Stimulated activated CD8-positive, alpha-beta memory T cell treated with anti-CD3 and anti-CD28 coated beads, Interleukin-7, amount 100 ng/mL, for 48 hours (primary cell): ENCODE measurements around the gene WIPF3.

Experiments used
- DNase-seq, 2 donors: peaks; one replicate each; pipeline ENCODE4 v3.0.0-alpha.2; 2020; ENCODE audit warnings: low read depth in 1 of 2; ENCODE audit errors: extremely low read depth in 1 of 2

The WIPF3 gene

DNA sequence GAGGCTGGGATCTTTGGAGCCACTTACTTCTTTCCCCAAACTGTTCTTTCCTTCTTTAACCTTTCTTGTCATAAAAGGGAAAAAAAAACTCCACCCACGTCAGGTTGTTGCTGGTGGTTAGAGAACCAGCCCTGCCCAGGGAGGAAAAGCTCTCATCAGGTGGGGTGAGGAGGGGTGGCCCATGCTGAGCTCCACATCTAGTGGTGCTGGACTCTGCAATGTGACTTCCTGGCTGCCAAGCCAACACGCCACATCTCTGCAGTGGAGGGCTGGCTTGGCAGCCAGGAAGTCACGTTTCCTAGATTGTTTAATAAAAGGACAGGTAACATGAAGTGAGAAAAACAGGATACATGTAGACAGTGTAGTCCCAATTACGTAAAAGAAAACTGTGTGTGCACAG lies 37.4 kb downstream of the WIPF3 start:
- DNase-seq: no peak

DNA sequence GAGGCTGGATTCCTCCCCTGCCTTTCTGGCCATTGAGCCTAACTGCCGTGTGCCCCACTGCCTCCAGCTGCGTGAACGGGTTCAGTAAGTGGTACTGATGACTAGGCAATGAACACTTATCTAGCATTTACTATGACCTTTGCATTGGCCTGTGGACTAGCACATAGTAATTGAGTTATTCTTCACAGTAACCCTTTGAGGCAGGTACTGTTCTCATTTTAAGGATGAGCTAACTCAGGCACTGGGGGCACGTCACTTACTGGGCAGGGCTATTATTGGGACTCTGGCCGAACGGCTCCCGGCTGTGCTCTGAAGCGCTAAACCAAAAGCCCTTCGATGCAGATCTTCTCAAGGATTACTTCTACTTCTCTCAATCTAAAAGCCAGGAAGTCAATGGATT lies 38.3 kb downstream of the WIPF3 start:
- no peak for DNase-seq

DNA sequence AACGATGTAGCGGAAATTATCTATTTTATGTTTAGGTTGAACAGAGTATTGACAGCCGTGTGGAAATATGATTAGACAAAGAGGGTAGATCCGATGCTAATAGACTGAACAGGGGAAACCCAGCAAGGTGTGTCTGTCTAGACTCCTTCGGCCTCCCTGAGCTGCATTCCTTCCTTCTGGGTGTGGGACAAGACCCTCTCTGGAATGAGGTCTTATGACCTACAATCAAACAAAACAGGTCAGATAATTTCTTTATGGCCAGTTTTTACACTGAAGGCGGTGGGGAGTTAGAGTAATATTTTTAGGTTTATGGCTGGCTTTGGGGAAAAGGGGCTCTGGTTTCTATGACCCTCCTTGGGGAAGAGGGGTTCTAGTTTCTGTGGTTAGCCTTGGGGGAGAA lies 41.2 kb downstream of the WIPF3 start:
- DNase-seq: no peak

DNA sequence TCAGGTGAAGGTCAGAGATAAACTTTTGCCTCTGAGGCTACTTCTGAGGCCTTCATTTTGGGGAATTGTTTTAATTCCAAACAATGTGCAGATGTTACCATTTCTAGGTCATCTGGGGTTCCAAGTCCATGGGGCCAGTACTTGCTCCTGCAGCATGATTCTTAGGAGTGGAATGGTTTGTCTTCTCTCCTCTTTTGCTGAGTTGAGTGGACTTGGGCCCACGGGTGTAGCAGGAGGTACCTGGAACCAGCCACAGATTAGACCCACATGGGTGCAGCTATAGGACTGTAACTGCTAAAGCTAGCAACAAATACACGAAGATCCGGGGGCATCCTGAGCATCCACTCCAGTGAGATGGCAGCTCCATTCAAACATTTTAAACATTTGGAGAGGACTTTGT lies 41.6 kb downstream of the WIPF3 start:
- no peak for DNase-seq

DNA sequence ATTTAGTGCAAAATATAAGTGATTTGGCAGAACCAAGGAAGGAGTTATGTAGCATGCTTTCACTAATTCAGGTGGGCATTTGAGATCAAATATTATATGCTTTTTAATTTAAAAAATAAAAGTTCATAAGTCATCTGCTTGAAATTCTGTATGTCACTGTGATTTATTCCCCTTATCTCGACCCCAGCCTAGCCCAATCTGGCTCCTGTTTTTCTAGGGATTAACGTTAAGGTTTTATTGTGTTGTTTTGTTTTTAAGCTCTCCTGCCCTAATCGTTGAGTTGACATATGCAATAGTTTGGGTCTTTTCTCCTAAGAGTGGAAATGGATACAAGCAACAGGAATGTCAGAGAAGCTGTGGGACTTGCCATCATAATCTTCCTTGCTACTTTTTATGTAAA lies 42.6 kb downstream of the WIPF3 start:
- no peak for DNase-seq

DNA sequence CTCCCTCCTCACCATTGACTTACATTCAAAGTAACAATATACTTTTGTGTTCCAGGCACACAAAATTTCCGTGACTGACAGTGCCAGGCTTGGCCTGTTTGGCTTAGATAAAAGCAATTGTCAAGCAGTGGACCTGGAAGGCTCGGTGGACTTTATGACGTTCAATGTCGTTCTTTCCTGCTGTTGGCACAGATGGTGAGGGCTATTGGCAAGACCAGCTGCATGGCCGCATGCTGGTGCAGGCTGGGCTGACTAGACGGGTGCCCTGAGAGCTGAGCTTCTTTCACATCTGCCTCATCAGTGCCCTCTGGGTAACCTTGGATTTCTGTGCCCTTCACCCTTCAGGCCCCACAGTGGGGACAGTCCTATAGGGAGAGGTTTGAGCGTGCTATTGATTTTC lies 45.2 kb downstream of the WIPF3 start:
- no peak for DNase-seq

DNA sequence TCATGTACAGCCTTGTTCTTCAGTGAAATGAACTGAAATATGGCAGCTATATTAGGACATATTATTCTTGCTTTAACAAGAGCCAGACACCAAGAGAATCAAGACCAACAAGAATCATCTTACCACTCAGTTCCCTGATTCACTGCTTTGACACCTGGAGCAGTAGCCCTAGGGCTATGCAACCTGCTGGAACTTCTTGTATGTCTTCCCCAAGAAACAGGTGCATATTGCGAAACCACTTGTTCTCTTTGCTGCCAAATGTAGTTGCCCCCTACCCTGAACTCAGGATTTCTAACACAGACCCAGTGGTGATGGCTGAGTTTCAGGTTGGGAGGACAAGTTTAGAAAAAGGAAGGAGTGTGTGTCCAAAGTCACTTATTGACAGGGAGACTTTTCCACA lies 46.1 kb downstream of the WIPF3 start:
- DNase-seq: no peak

DNA sequence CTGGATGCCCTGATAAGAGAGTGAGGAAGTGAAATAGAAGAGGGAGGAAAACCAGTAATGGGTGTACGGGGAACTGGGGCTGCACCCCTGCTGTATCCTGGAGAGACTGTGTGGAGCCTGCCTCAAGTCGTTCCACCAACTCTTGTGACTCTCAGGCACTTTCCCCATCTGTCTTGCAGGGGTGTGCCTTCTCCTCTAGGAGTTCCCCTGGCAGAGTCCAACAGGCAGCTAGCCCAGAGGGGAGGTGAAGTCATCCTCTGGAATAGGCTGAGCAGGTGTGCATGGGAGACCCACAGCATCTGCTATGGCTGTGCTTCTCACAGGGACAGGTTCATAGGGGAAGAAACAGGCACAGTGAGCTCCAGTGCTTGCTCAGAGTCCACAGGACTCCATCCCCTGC lies 46.8 kb downstream of the WIPF3 start:
- no peak for DNase-seq

DNA sequence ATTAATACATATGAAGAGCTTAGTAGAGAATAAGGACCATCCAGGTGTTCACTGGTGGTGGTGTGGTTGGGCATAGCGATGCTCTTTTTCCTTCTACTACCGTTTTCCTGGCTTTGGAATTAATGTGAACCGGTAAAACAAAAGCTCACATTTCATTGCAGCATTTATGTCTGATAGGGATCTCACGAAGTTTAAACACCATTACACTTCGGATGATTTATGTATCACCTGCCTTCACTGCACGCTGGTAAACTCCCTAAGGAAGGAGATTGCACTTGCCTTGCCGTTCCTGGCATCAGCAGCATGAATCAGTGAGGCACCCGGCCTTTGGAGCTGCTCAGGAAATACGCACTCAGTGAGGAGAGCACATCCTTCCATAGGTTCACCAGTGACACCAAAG lies 47.5 kb downstream of the WIPF3 start:
- DNase-seq: no peak

DNA sequence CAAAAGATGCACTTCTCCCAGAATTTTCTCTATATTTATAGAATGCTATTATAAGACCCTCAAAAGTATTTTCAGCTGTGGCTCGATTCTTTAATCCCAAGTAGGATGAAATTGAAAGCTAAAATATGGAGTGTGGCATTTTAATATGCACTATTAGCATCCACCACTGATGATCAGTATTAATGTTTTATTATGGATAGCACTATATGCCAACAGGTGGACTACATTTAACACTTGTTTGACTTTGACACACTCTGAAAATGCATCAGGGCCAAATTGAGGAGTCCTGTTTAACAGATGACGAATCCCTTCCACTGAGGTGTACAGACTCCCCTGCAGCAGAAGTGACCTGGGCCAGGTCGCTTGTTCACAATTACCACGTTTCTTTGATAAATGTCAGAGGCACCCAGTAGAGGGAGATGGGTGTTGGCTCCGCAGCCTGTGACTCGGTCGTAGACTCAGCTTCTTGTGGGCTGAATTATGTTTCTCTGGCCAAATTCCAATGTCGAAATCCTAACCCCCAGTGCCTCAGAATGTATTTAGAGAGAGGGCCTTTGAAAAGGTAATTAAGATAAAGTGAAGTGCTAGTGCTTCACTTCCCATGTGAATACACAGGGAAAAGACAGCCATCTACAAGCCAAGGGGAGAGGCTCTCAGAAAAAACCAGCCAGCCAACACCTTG lies 48.1 kb downstream of the WIPF3 start:
- no peak for DNase-seq

DNA sequence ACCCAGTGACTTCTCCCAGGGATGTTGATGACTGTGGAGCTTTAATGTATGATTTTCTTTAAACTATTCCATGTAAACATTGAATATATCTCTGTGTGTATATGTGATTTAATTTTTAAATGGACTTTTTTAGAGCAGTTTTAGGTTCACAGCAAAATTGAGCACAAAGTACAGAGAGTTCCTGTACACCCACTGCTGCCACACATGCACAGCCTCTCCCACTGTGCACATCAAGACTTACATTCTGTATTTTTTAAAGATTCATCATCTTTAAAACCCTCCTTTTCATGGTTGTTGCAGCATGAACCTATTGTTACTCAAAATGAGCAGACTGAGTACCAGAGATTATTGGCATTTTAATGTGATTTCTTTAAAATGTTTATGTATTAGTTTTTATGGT lies 51.3 kb downstream of the WIPF3 start:
- no peak for DNase-seq

DNA sequence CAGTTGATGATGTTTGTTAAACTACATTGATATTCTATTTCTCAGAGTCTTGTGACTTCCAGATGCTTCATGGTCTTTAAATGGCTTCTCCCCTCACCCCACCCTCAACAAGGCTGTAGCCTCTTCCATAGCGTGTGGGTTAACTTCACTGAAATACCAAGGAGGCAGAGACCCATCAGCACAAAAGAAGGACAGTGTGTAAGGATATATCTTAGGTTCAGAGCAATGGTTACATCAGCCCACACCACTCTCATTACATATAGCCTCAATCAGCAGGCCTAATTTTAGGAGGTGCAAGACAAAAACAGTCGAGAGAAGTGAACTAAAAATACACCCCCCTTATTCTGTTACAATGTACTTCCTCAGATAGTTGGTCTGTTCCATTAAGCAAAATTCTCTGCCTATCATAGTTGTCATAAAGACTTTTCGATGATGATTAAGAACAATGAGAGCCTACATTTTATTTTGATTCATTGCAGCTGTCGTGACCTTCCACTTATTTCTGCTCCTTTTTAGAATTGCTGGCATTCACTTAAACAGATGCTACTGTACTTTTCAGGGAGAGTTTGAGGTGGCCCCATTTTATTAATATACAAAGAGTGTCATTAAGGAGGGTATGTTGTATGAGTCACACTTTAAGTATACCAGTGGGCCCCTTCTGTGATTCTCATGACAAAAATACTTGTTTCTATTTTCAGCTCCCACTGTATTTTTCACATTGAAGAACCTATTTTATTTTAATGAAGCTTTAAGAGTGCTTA lies 52.1 kb downstream of the WIPF3 start:
- no peak for DNase-seq

DNA sequence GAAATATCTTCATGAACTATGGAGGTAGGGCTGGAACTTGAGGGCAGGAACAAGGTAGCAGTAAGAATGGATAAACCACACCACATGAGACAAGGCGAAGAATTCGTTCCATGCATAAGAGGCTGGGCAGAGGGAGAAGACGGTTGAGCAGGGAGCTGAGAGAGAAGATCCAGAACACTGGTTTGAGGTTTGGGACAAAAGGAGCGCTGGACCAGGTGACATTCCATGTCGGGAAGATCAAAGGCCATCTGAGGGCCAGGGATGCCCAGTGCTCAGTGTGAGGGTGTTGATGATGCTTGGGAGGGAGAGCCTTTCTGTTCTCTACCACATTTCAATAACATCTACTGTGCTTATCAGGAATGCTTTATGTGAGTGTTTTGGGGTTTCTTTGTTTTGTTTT lies 52.8 kb downstream of the WIPF3 start:
- DNase-seq: no peak

DNA sequence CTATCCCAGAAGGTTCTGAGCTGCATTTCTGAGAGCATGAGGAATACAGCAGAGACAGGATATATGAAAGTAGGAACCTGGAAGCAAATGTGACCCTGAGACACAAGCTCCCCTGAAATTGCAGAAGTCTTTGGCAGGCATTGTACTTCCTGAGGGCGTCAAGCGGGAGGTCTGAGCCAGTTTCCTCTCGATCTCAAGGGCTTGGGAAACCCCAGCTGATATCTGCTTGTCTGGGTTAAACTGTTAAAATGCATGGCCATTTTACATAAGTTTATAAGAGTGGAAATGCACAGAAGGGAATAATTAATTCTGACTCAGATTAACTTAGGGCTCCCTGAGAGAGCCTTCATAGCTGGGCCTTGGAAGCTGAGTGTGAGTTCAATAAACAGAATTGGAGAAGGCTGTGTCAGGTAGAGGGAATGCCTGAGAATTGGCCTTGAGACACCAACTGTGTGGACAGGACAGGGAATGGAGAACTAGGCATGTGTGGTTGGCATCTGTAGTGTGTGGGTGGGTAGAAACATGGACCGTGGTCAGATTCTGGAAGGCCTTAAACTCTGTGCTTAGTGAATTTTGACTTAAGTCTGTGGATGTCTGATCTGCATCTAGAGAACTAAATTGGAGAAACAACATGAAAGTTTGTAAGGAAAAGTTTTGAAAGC lies 53.3 kb downstream of the WIPF3 start:
- no peak for DNase-seq

DNA sequence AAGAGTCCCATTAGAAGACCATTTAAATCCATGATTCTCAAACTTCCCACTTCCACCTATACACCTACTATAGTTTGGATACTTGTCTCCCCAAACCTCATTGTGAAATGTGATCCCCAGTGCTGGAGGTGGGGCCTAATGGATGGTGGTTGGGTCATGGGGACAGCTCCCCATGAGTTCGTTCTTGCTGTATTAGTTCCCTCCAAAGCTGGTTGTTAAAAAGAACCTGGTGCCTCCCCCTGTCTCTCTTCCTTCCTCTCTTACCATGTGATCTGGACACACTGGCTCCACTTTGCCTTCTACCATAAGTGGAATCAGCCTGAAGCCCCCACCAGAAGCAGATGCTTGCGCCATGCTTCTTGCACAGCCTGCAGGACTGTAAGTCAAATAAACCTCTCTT lies 53.9 kb downstream of the WIPF3 start:
- no peak for DNase-seq

DNA sequence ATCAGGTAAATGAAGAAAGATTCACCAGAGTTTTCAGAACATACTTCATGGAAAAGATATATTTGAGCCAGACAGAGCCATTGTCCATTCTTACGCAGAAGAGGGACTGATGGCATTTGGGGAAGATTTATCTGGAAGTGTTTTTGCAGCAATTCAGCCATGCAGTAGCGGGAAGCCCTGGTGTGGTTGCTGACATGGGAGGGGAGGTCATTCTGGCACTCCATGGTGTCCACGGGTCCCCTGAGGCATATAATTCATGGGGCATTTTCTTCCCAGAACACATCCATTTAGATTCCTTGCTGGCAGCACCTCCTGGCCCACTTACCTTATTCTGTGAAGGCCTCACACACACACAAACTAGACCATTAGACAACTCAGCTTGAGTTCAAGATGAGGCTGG lies 55.6 kb downstream of the WIPF3 start:
- no peak for DNase-seq

DNA sequence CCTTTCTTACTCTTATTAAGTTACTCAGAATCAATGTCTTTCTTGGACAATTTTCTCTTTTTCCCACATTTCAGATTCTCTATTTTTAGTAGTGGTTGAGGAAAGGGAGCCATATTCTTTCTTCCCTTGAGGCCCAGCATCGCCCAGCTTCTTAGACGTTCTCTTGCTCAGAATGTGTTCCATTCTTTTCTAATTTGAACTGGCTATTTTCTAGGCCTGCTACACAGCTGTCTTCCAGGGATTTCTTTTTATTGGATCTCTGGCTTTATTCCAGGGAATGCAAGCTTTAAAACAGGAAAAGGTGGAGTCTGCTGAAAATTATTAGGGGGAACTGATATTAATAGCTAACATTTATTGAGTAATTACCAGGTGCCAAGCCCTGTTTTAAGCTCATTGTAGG lies 58.3 kb downstream of the WIPF3 start:
- DNase-seq: no peak

DNA sequence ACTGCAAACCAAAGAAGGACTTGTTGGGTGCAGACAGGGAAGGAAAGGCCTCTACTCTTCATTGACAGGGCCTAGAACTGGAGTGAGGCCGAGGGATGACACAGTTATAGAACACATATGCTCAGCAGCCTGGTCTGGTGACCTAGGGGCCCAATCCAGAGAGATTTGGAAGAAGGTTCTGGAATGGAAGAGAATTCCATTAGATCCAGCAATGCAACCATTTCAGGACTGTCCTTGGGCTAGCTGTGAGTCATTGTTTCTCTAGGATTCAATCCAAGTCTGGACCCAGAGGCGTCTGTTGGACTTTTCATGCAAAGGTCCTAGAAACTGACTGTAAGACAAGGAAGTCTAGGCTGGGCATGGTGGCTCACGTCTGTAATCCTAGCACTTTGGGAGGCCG lies 59.2 kb downstream of the WIPF3 start:
- DNase-seq: no peak

DNA sequence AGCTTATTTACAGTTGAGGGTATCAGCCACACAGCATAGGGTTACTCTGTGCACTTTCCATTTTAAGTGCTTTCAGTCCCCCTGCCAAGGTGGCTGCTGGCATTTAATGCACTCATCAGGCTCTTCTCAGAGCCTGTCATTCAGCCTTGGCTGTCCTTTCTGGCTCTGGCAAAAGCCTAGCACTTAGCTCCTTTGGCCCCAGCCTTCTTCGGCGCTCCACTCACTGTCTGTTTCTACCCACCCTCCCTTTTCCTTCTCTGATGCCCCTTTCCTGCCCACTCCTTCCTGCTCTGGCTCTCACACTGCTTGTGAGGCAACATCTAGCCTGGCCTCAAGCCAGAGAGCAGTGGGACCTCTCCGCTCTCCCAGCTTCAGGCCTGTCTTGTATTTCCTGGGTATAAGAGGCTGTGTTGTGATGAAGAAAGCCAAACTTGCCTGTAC lies 60.2 kb downstream of the WIPF3 start:
- no peak for DNase-seq

DNA sequence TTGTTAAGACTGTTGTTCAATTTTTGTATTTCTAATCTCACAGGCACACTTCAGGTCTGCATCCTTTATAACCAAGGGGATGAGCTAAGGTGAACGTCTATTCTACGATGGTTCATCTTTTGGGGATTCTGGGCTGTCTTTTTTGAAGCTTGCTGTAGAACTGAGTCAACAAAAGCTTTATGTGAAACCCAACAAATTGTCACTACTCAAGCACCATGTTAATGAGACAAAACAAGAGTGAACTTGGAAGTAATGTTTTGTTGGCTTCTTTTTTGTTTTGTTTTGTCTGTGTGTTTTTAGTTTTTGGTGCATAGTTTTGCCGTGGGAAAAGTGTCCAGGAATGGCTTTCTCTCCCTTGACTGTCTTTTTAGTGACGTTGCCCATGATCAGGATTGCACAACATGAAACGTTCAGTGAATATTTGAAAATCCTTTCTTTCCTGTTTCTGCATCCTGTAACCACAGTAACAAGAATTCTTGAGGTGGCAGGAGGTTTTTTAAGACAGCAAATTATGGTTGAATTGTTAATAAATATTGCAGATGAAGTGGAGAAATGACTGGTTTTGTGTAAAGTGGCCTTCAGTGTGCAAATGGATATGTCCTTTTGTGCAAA lies 65.6 kb downstream of the WIPF3 start:
- no peak for DNase-seq

DNA sequence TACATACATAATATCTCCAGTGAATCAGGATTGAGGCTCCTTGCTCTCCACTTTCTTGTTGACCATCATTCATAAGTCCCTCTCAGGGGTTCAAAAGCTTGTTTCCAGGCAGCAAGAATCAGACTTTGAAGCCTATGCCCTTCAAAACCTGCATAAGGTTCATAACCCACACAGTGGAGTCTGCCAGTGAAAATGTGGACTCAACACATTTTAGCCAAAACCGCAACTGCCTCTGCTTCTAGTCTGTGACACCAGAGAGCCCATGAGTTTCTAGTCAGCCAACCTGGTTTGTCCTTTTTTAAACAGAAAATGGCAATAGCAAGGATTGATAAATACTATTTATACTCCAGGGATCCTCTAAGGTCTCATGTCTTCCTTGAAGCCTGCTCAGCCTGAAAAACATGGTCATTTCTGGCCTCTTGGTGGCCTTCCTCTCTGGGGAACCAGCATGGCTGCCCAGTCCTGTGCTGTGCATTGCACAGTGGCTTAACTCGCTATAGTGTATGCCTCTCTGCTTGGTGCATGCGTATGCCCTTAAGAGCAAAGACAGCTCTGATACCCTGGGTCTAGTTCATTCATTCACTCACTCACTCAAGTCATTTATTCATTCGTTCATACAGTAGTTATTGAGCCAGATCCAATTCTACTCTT lies 67.5 kb downstream of the WIPF3 start:
- DNase-seq: no peak
